IMR-90 (cell line): Measurements from ENCODE around the gene TAF3. TPM values are rescaled to one million over a fixed set of nuclear protein-coding genes. Genes with fewer than 3 reads are reported as not detected.

Source experiments
- ATAC-seq: fragments of 200-7000 bp; cut with Tn5 transposase; 2 replicates; pipeline ENCODE4 v1.9.1; 2020; ENCODE audit warnings: low read depth, mild to moderate bottlenecking, moderate library complexity
- BruUV-seq: library from RNA; stranded (reverse); fragments of 400-500 nt; replicated peaks from 2 replicates; lab custom pipeline; 2021; lab: Mats Ljungman, UMichigan
- CTCF ChIA-PET: fragments of 300-600 bp; formaldehyde crosslinking; extraction: SDS; loops from one replicate; lab custom pipeline; 2021; ENCODE audit warnings: antibody characterized with exemption; lab: Yijun Ruan, JAX
- POLR2A ChIA-PET: fragments of 300-600 bp; sonication (Branson Sonifier 250); formaldehyde crosslinking; loops from one replicate; lab custom pipeline; 2022; ENCODE audit warnings: antibody characterized with exemption; ENCODE audit not compliant: unreplicated experiment; lab: Charles Lee
- DNase-seq: peaks from one replicate; pipeline ENCODE4 v3.0.0; 2013
- H2AFZ ChIP-seq: replicated peaks from 2 replicates; pipeline ENCODE3; 2013; ENCODE audit warnings: low read length, mild to moderate bottlenecking; ENCODE audit not compliant: poor library complexity
- H2AK5ac ChIP-seq: 2 replicates; pipeline ENCODE4 v1.6.1; 2013; ENCODE audit warnings: low read depth, low read length, inconsistent platforms
- H2AK9ac ChIP-seq: replicated peaks from 2 replicates; pipeline ENCODE3; 2013; ENCODE audit warnings: mild to moderate bottlenecking, low read depth, low read length, moderate library complexity; ENCODE audit not compliant: poor library complexity
- H2BK120ac ChIP-seq: 2 replicates; pipeline ENCODE4 v1.6.1; 2013; ENCODE audit warnings: low read depth, low read length, inconsistent platforms
- H2BK15ac ChIP-seq: 3 replicates; pipeline ENCODE4 v1.6.1; 2013; ENCODE audit warnings: low read depth, low read length, inconsistent platforms
- H2BK20ac ChIP-seq: 2 replicates; pipeline ENCODE4 v1.6.1; 2013; ENCODE audit warnings: low read depth, mild to moderate bottlenecking, inconsistent platforms, low read length, moderate library complexity
- H2BK5ac ChIP-seq: 2 replicates; pipeline ENCODE4 v1.6.1; 2013; ENCODE audit warnings: mild to moderate bottlenecking, low read depth, low read length, inconsistent platforms; ENCODE audit not compliant: poor library complexity, severe bottlenecking
- H3K14ac ChIP-seq: replicated peaks from 2 replicates; pipeline ENCODE4 v1.6.1; 2013; ENCODE audit warnings: low read depth, low read length, inconsistent platforms
- H3K18ac ChIP-seq: 2 replicates; pipeline ENCODE4 v1.6.1; 2013; ENCODE audit warnings: low read depth, low read length, control low read depth
- H3K23ac ChIP-seq: 2 replicates; pipeline ENCODE4 v1.6.1; 2013; ENCODE audit warnings: low read depth, low read length, inconsistent platforms
- H3K27ac ChIP-seq: 2 replicates; pipeline ENCODE4 v1.5.1; 2013; ENCODE audit warnings: mild to moderate bottlenecking, control low read depth, low read length; ENCODE audit not compliant: insufficient read depth
- H3K27me3 ChIP-seq: 2 replicates; pipeline ENCODE4 v1.6.1; 2013; ENCODE audit warnings: low read length; ENCODE audit not compliant: control insufficient read depth, insufficient read depth
- H3K36me3 ChIP-seq: 2 replicates; pipeline ENCODE4 v1.6.1; 2013; ENCODE audit warnings: low read length, mixed read lengths; ENCODE audit not compliant: control insufficient read depth, insufficient read depth
- H3K4ac ChIP-seq: 2 replicates; pipeline ENCODE4 v1.6.1; 2013; ENCODE audit warnings: low read depth, low read length, inconsistent platforms
- H3K4me1 ChIP-seq: 2 replicates; pipeline ENCODE4 v1.6.1; 2013; ENCODE audit warnings: low read length, mixed read lengths; ENCODE audit not compliant: control insufficient read depth, insufficient read depth
- H3K4me2 ChIP-seq: 2 replicates; pipeline ENCODE4 v1.6.1; 2013; ENCODE audit warnings: low read depth, mild to moderate bottlenecking, control low read depth, low read length, moderate library complexity
- H3K4me3 ChIP-seq: 2 replicates; pipeline ENCODE4 v1.5.1; 2013; ENCODE audit warnings: low read depth, mild to moderate bottlenecking, control low read depth, low read length, moderate library complexity; ENCODE audit not compliant: insufficient read depth
- H3K56ac ChIP-seq: 2 replicates; pipeline ENCODE4 v1.6.1; 2013; ENCODE audit warnings: low read length, inconsistent platforms; ENCODE audit not compliant: insufficient read depth; ENCODE audit errors: extremely low read depth
- H3K79me1 ChIP-seq, 2 experiments: 2 replicates each; pipeline ENCODE4 v1.6.1; 2013; ENCODE audit warnings: low read length in 2 of 2, inconsistent platforms in 1 of 2, low read depth in 1 of 2
- H3K9ac ChIP-seq: 2 replicates; pipeline ENCODE4 v1.6.1; 2013; ENCODE audit warnings: low read depth, low read length, control low read depth
- H3K9me1 ChIP-seq: 2 replicates; pipeline ENCODE4 v1.6.1; 2013; ENCODE audit warnings: low read length, inconsistent platforms; ENCODE audit not compliant: insufficient read depth
- H3K9me3 ChIP-seq: 2 replicates; pipeline ENCODE4 v1.6.1; 2013; ENCODE audit warnings: low read length; ENCODE audit not compliant: control insufficient read depth, insufficient read depth
- H4K20me1 ChIP-seq: 2 replicates; pipeline ENCODE4 v1.6.1; 2013; ENCODE audit warnings: low read length, inconsistent platforms; ENCODE audit not compliant: insufficient read depth
- H4K5ac ChIP-seq: 2 replicates; pipeline ENCODE4 v1.6.1; 2013; ENCODE audit warnings: mild to moderate bottlenecking, low read depth, low read length, control low read depth
- H4K8ac ChIP-seq, 2 experiments: 2 replicates each; pipeline ENCODE4 v1.6.1; 2013; ENCODE audit warnings: low read depth in 2 of 2, low read length in 2 of 2, control low read depth in 1 of 2, inconsistent platforms in 1 of 2
- H4K91ac ChIP-seq: 2 replicates; pipeline ENCODE4 v1.6.1; 2013; ENCODE audit warnings: low read depth, low read length, inconsistent platforms; ENCODE audit not compliant: insufficient read depth
- BHLHE40 ChIP-seq: fragments of 150-350 bp; IDR thresholded peaks from 2 replicates; pipeline ENCODE4 v1.6.1; 2016; ENCODE audit warnings: mild to moderate bottlenecking, low read depth, low read length
- CEBPB ChIP-seq: IDR thresholded peaks from 2 replicates; pipeline ENCODE4 v1.6.1; 2012; ENCODE audit warnings: low read depth, low read length, improper control_type of control experiment
- CHD1 ChIP-seq: IDR thresholded peaks from 2 replicates; pipeline ENCODE4 v1.6.1; 2012; ENCODE audit warnings: low read depth, low read length, improper control_type of control experiment
- CTCF ChIP-seq: conservative IDR thresholded peaks from 2 replicates; pipeline ENCODE4 v1.5.1; 2012; ENCODE audit warnings: mild to moderate bottlenecking, low read depth, low read length, improper control_type of control experiment
- ELK1 ChIP-seq: fragments of 150-350 bp; IDR thresholded peaks from 2 replicates; pipeline ENCODE4 v1.6.1; 2016; ENCODE audit warnings: low read depth, mild to moderate bottlenecking, low read length, moderate library complexity, borderline replicate concordance
- FOS ChIP-seq: fragments of 150-350 bp; IDR thresholded peaks from 2 replicates; pipeline ENCODE4 v1.6.1; 2016; ENCODE audit warnings: low read depth, low read length
- MAFK ChIP-seq: IDR thresholded peaks from 2 replicates; pipeline ENCODE4 v1.6.1; 2012; ENCODE audit warnings: low read depth, low read length, improper control_type of control experiment
- MAZ ChIP-seq: IDR thresholded peaks from 2 replicates; pipeline ENCODE4 v1.6.1; 2012; ENCODE audit warnings: low read depth, mild to moderate bottlenecking, low read length, improper control_type of control experiment, moderate library complexity, borderline replicate concordance
- MXI1 ChIP-seq: IDR thresholded peaks from 2 replicates; pipeline ENCODE4 v1.6.1; 2012; ENCODE audit warnings: low read depth, mild to moderate bottlenecking, low read length, moderate library complexity, borderline replicate concordance
- NFE2L2 ChIP-seq: fragments of 150-350 bp; IDR thresholded peaks from 2 replicates; pipeline ENCODE4 v1.6.1; 2016; ENCODE audit warnings: low read depth, mild to moderate bottlenecking, low read length
- POLR2A ChIP-seq: IDR thresholded peaks from 2 replicates; pipeline ENCODE4 v1.6.1; 2012; ENCODE audit warnings: mild to moderate bottlenecking, low read depth, low read length
- RAD21 ChIP-seq: IDR thresholded peaks from 2 replicates; pipeline ENCODE4 v1.6.1; 2012; ENCODE audit warnings: low read length, improper control_type of control experiment
- RCOR1 ChIP-seq: IDR thresholded peaks from 2 replicates; pipeline ENCODE4 v1.6.1; 2012; ENCODE audit warnings: mild to moderate bottlenecking, low read length, improper control_type of control experiment; ENCODE audit not compliant: insufficient replicate concordance
- RFX5 ChIP-seq: IDR thresholded peaks from 2 replicates; pipeline ENCODE4 v1.8.0; 2012; ENCODE audit warnings: low read depth, mild to moderate bottlenecking, low read length, moderate library complexity
- SMC3 ChIP-seq: fragments of 150-350 bp; IDR thresholded peaks from 2 replicates; pipeline ENCODE4 v1.6.1; 2016; ENCODE audit warnings: low read depth, mild to moderate bottlenecking, antibody characterized with exemption, low read length, moderate library complexity
- WGBS, 2 experiments: methylation state at CpG; one replicate each; pipeline versions ENCODE4 v1.1.5 to v1.1.7; 2013; ENCODE audit warnings: missing lambda C conversion rate in 2 of 2; ENCODE audit not compliant: insufficient read length in 1 of 2; ENCODE audit errors: extremely low coverage in 2 of 2; 5-methylcytosine and 5-hydroxymethylcytosine counted together
- dilution Hi-C: fragments of 300-500 bp; cut with HindIII; formaldehyde crosslinking; loops from one replicate; pipeline ENCODE4 v1.14.3; 2018; ENCODE audit warnings: low sequenced_read_pairs; ENCODE audit not compliant: unreplicated experiment
- in situ Hi-C: fragments of 300-500 bp; cut with MboI; formaldehyde crosslinking; loops from 3 replicates; pipeline ENCODE4 v1.14.3; 2019; ENCODE audit warnings: low sequenced_read_pairs, inconsistent platforms, mixed read lengths
- intact Hi-C: fragments of 100-400 bp; cut with micrococcal nuclease; formaldehyde crosslinking; loops from 2 replicates; pipeline ENCODE4 v1.10.0; 2022
- polyA plus RNA-seq, 3 experiments: library from polyadenylated mRNA; depleted of rRNA; stranded (reverse); fragments of >200 nt; gene quantifications; 2 replicates each; pipeline ENCODE4 v1.2.3, GENCODE V29; 2012; ENCODE audit warnings: low replicate concordance in 1 of 3
- total RNA-seq: library from RNA; depleted of rRNA; stranded (reverse); fragments of >200 nt; gene quantifications from 2 replicates; pipeline ENCODE4 v1.2.3, GENCODE V29; 2012

Gene TAF3
- total and polyA plus RNA-seq, 2 of the 4 experiments (the other 2 are of a cell fraction), result 1.4 to 2.3 TPM

- H3K23ac ChIP-seq, result no peak overlapping the region
- in situ Hi-C loops (no loop called here), dilution Hi-C loops (no loop called here), intact Hi-C loops (loop anchor here (5.0 kb wide), 2 partner anchors 164 to 179 kb away; no protein-coding TSS in a partner anchor)
- no TSS peak for BruUV-seq
- H2BK120ac ChIP-seq, result no peak overlapping the region
- CTCF ChIA-PET, result no interaction called here
- no peak overlapping the region for H4K91ac ChIP-seq
- TF ChIP-seq BHLHE40, result no peak
- no peak for TF ChIP-seq ELK1
- TF ChIP-seq CHD1, result no peak
- TF ChIP-seq RCOR1, result no peak
- no peak for TF ChIP-seq MAFK
- TF ChIP-seq NFE2L2, result no peak
- TF ChIP-seq CEBPB, result no peak
- TF ChIP-seq FOS, result no peak
- no peak for TF ChIP-seq CTCF
- no peak for TF ChIP-seq POLR2A
- no peak for TF ChIP-seq MAZ
- no peak for TF ChIP-seq MXI1
- TF ChIP-seq RAD21, result no peak
- no peak for TF ChIP-seq RFX5
- no peak for TF ChIP-seq SMC3
- WGBS, 2 experiments, result 8% methylated on average over 11 of the region's 52 CpGs; no CpG with 5 or more reads in 1 of the 2 experiments
- H3K27me3 ChIP-seq, result peaks cover 92% of the 10 kb centered on the region
- no peaks in the 10 kb centered on the region for H4K20me1 ChIP-seq
- ATAC-seq (no peak), DNase-seq (no peak)
- POLR2A ChIA-PET, result no interaction called here
- H2BK5ac ChIP-seq, result no peak overlapping the region
- no peak overlapping the region for H3K14ac ChIP-seq
- H3K56ac ChIP-seq, result no peak overlapping the region
- H3K4me1 ChIP-seq, result no peaks in the 10 kb centered on the region; the same call in 1 of the 2 replicates
- no peak overlapping the region for H2BK15ac ChIP-seq
- no peak overlapping the region for H3K27ac ChIP-seq
- H3K18ac ChIP-seq, result no peak overlapping the region
- no peak overlapping the region for H3K4me3 ChIP-seq
- H3K9me3 ChIP-seq, result peaks cover 4% of the 10 kb centered on the region; the same call in 1 of the 2 replicates
- no peaks in the 10 kb centered on the region for H3K79me1 ChIP-seq
- H3K9me1 ChIP-seq, result no peaks in the 10 kb centered on the region
- H2AFZ ChIP-seq, result peak overlapping the region; percentile 13
- no peak overlapping the region for H2BK20ac ChIP-seq
- no peak overlapping the region for H2AK5ac ChIP-seq
- no peak overlapping the region for H2AK9ac ChIP-seq
- no peak overlapping the region for H4K8ac ChIP-seq
- H3K4me2 ChIP-seq, result no peak overlapping the region
- no peaks in the 10 kb centered on the region for H3K36me3 ChIP-seq
- no peak overlapping the region for H4K5ac ChIP-seq
- no peak overlapping the region for H3K4ac ChIP-seq
- no peak overlapping the region for H3K9ac ChIP-seq
Measured at GRCh38 chr10:8051109-8051821, 233.0 kb downstream of the TAF3 start.
